ENCODE results near the gene SRL.

The SRL gene

DNA sequence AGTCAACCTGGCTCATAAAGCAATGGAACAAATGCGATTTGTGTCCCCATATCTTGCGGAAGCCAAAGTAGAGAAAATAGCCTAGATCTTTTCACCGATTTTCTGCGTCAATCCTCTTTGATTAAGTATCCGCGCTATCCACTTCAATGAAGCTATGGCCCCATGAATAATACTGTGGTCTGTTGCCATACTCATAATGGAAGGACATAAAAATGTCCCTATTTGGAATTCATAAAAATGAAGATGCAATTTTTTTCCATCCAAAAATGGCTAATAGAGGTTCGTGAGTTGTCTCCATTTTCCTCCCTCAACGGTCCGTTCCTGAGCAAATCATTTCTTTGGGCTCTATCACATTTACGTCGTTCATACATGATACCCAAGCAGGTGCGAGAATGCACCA lies 100.3 kb downstream of the SRL start:
- H3K4me3 ChIP-seq (ENCODE audit: low read length) = no peak overlapping the region
- no peak for DNase-seq (ENCODE audit: low read depth, low spot score)

DNA sequence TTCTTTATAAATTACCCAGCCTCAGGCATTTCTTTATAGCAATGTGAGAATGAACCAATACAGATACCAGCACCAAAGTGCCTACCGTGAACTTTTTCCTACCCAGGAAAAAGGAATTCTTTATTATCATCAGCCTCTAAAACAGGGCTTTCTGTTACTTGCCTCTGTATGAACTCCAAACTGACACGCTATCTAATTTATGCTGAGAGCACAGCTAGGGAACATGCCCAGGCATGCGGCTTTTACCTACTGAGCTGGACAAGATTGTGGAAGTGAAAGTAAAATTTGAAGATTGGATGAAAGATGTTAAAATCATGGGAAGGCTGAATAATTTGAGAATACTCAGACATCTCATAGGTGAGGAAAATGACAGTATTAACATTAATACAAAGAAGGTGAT lies 101.2 kb downstream of the SRL start:
- no peak for DNase-seq (ENCODE audit: low read depth, low spot score)
- no peak overlapping the region for H3K4me3 ChIP-seq (ENCODE audit: low read length)

DNA sequence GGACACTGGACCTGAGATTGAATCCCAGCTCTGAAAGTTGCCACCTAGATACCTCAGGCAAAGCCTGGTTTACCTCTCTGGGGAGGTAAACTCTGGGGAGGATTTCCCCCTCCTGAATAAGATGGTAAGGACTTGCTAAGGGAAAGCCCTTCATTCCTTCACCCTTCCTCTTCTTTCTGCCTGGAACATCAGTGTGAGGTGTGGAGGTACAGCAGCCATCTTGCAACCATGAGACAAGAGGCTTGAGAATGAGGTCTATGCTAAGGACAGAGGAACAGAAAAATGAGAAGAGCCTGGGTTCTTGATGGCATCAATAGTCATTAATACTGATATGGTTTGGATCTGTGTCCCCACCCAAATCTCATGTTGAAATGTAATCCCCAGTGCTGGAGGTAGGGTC lies 101.9 kb downstream of the SRL start:
- H3K4me3 ChIP-seq (ENCODE audit: low read length) = no peak overlapping the region
- DNase-seq (ENCODE audit: low read depth, low spot score) = no peak

Data from Jurkat, Clone E6-1 (cell line).